Lung (tissue), 12 donors: ENCODE results near the gene GAR1. TPM values are rescaled to one million over a fixed set of nuclear protein-coding genes. Genes with fewer than 3 reads are reported as not detected.

ENCODE experiments used
- ATAC-seq: fragments of 200-7000 bp; cut with Tn5 transposase; one replicate; pipeline ENCODE4 v1.9.1; 2020; ENCODE audit warnings: moderate number of reproducible peaks; ENCODE audit not compliant: insufficient read depth, low FRiP score
- DNase-seq, 3 donors: peaks; one replicate each; pipeline ENCODE4 v3.0.0-alpha.2; 2013 to 2017
- H3K27ac ChIP-seq, 2 donors: one replicate each; pipeline ENCODE4 v1.5.1; 2013; ENCODE audit warnings: mild to moderate bottlenecking in 2 of 2, moderate library complexity in 2 of 2, control low read depth in 1 of 2, inconsistent platforms in 1 of 2, low read depth in 1 of 2, low read length in 1 of 2
- H3K27me3 ChIP-seq, 3 donors: one replicate each; pipeline ENCODE4 v1.5.1; 2013; ENCODE audit warnings: low read length in 2 of 3; ENCODE audit not compliant: control insufficient read depth in 3 of 3, insufficient read depth in 3 of 3
- H3K36me3 ChIP-seq, 4 donors: one replicate each; pipeline ENCODE4 v1.5.1; 2013; ENCODE audit warnings: low read length in 4 of 4, mild to moderate bottlenecking in 1 of 4, moderate library complexity in 1 of 4; ENCODE audit not compliant: control insufficient read depth in 4 of 4, insufficient read depth in 4 of 4
- H3K4me1 ChIP-seq, 5 donors: one replicate each; pipeline ENCODE4 v1.5.1; 2013; ENCODE audit warnings: low read length in 5 of 5, mild to moderate bottlenecking in 2 of 5, moderate library complexity in 1 of 5; ENCODE audit not compliant: control insufficient read depth in 5 of 5, insufficient read depth in 5 of 5
- H3K4me3 ChIP-seq: one replicate; pipeline ENCODE4 v1.5.1; 2013; ENCODE audit warnings: mild to moderate bottlenecking, control low read depth, moderate library complexity
- H3K9ac ChIP-seq, 2 donors: one replicate each; pipeline ENCODE4 v1.5.1; 2013; ENCODE audit warnings: low read length in 2 of 2, control low read depth in 1 of 2; ENCODE audit not compliant: insufficient read depth in 1 of 2
- H3K9me3 ChIP-seq, 4 donors: one replicate each; pipeline ENCODE4 v1.5.1; 2013; ENCODE audit warnings: low read length in 3 of 4, mild to moderate bottlenecking in 1 of 4, moderate library complexity in 1 of 4; ENCODE audit not compliant: control insufficient read depth in 4 of 4, insufficient read depth in 3 of 4
- CTCF ChIP-seq: IDR thresholded peaks from 2 replicates; pipeline ENCODE4 v1.5.1; 2012; ENCODE audit warnings: mild to moderate bottlenecking; ENCODE audit errors: control extremely low read depth, extremely low read depth
- WGBS, 2 donors: extraction: QIAGEN DNeasy Blood & Tissue Kit; methylation state at CpG; one replicate each; pipeline ENCODE4 v1.1.7; 2013; 5-methylcytosine and 5-hydroxymethylcytosine counted together
- polyA plus RNA-seq, 2 donors: library from polyadenylated mRNA; stranded (reverse); fragments of 200-250 nt; gene quantifications; one replicate each; pipeline ENCODE4 v1.2.1, GENCODE V29; 2013
- total RNA-seq, 2 donors: library from RNA; depleted of rRNA in 1 of 2; stranded (reverse); fragments of >200 nt in 1 of 2; gene quantifications; one replicate each; pipeline ENCODE4 v1.2.1, GENCODE V29; 2014 to 2021
- donor health status: control.
- donor health status: control.
- donor health status: Bipolar disorder and iron deficiency.
- donor health status: healthy.
- donor health status: DM: yes; HTN: yes; CAD: no.

GAR1 gene
- total and polyA plus RNA-seq, 4 donors, result 7.4 to 24.8 (median 15.2) TPM

- DNase-seq (no peak), ATAC-seq (no peak)
- no peak overlapping the region for H3K4me3 ChIP-seq
- H3K9ac ChIP-seq, result no peak overlapping the region
- peaks cover 0 to 2% (median 0%) of the 10 kb centered on the region in 4 donors for H3K9me3 ChIP-seq
- 85 to 94% methylated on average over 3 of the region's 3 CpGs for WGBS, 2 donors
- no peak overlapping the region for H3K27ac ChIP-seq
- H3K27me3 ChIP-seq, result no peaks in the 10 kb centered on the region
- no peak for TF ChIP-seq CTCF
- peaks cover 0 to 2% (median 0%) of the 10 kb centered on the region in 4 donors for H3K36me3 ChIP-seq
- H3K4me1 ChIP-seq, result no peaks in the 10 kb centered on the region
Observed at GRCh38 chr4:109861916-109862511, 46.5 kb downstream of the GAR1 start.

DNA sequence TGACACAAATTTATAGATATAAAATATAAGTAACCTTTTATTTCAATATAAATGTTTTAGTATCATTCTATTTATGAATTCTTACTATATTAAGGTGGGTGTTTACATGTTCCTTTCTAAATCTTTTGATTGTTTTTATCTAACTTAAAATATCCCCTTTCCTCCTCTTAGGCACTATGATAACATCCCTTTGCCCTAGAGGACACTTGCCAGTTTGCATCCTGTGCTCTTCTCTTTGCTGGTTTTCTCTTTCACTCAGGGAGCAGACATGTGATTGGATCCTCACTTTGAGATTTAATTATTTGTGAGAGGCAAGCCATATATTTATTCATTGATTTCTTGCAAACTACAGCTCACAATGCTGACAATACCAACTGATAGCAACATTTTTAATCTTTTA, 48.6 kb downstream of the GAR1 start:
- Histone ChIP-seq H3K9ac (no peak overlapping the region), H3K4me3 (no peak overlapping the region), H3K36me3 (peaks cover 0 to 2% (median 0%) of the 10 kb centered on the region in 4 donors), H3K9me3 (peaks cover 0 to 2% (median 0%) of the 10 kb centered on the region in 4 donors), H3K27me3 (no peaks in the 10 kb centered on the region), H3K4me1 (no peaks in the 10 kb centered on the region), H3K27ac (no peak overlapping the region)
- ATAC-seq (no peak), DNase-seq (no peak)
- no peak for TF ChIP-seq CTCF

- 95 to 98% methylated on average over 5 of the region's 5 CpGs for WGBS, 2 donors
- peaks cover 0 to 7% (median 0%) of the 10 kb centered on the region in 4 donors for H3K36me3 ChIP-seq
- H3K4me1 ChIP-seq, result no peaks in the 10 kb centered on the region
- H3K27ac ChIP-seq, result no peak overlapping the region
- no peak for DNase-seq
- peaks cover 0 to 4% (median 0%) of the 10 kb centered on the region in 4 donors for H3K9me3 ChIP-seq
- TF ChIP-seq CTCF, result no peak
- H3K4me3 ChIP-seq, result no peak overlapping the region
- H3K27me3 ChIP-seq, result no peaks in the 10 kb centered on the region
- no peak for ATAC-seq
- H3K9ac ChIP-seq, result no peak overlapping the region
Observed at GRCh38 chr4:109870061-109870460, 54.5 kb downstream of the GAR1 start.

- H3K4me3 ChIP-seq, result no peak overlapping the region
- DNase-seq, result no peak
- H3K9ac ChIP-seq, result no peak overlapping the region
- no peaks in the 10 kb centered on the region for H3K27me3 ChIP-seq
- H3K4me1 ChIP-seq, result no peaks in the 10 kb centered on the region
- WGBS, 2 donors, result 90 to 96% methylated on average over 2 of the region's 2 CpGs
- no peak for TF ChIP-seq CTCF
- no peak for ATAC-seq
- H3K27ac ChIP-seq, result no peak overlapping the region
- peaks cover 0 to 5% (median 0%) of the 10 kb centered on the region in 4 donors for H3K36me3 ChIP-seq
- H3K9me3 ChIP-seq, result peaks cover 0 to 6% (median 0%) of the 10 kb centered on the region in 4 donors
Observed at GRCh38 chr4:109872065-109872464, 56.5 kb downstream of the GAR1 start.
